Upper lobe of right lung (tissue), 1 donor: ENCODE data around the gene APBA2. TPM values are rescaled to one million over a fixed set of nuclear protein-coding genes. Genes with fewer than 3 reads are reported as not detected.

Experiments
- total RNA-seq: library from RNA; stranded (reverse); fragmentation: NEBNext Ultra II Directional; extraction: Animal tissue kit (Norgen Biotek cat#: 25700); gene quantifications from one replicate; pipeline ENCODE4 v1.2.1, GENCODE V29; 2021
- donor health status: DM: no; HTN: yes; CAD: no; lungs with severe emphysema.

The APBA2 gene
- total RNA-seq, 1 donor from 2014 or later: 4.2 TPM

Other genes starting within 250 kb of the APBA2 start
- 3.0 TPM for gene GOLGA8M, start 173.6 kb upstream of the APBA2 start, total RNA-seq
- gene GOLGA6L7, start 37.3 kb upstream of the APBA2 start, total RNA-seq: not detected